ENCODE results near the gene MAP3K9. TPM values are rescaled to one million over a fixed set of nuclear protein-coding genes. Genes with fewer than 3 reads are reported as not detected.

Gene MAP3K9
- polyA plus RNA-seq, 1 donor from 2014 or later, result 10.4 TPM

DNA sequence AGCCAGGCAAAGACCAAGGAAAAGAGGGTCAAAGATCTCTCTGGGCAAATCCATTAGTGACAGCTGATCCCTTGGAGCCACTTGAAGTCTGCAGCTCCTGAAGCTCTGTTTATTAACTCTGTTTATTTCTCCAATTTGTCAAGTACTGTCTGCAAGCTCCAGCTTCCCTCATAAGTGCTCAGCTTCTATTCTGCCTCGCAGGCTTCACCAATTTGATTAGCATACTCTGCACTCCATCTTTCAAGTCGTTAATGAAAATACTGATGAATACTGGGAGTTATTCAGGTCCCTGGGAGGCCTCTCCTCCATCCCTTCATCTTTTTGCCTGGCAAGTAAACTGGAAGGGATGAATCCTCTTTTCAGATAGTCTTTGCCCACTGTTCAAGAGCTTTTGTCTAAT, 113.3 kb downstream of the MAP3K9 start:
- H3K4me2 ChIP-seq (ENCODE audit: low read length), result no peak overlapping the region
- H3K36me3 ChIP-seq (ENCODE audit: insufficient read depth, low read length), result no peaks in the 10 kb centered on the region
- H4K20me1 ChIP-seq (ENCODE audit: insufficient read depth), result no peaks in the 10 kb centered on the region
- no peak overlapping the region for H2AFZ ChIP-seq (ENCODE audit: low read depth, low read length)
- H3K9me2 ChIP-seq (ENCODE audit: insufficient read depth, low read length), result no peaks in the 10 kb centered on the region
- H3F3A ChIP-seq (ENCODE audit: insufficient read depth, low read length, poor library complexity, severe bottlenecking), result no peaks in the 10 kb centered on the region
- no peaks in the 10 kb centered on the region for H3K79me2 ChIP-seq (replicated peaks; ENCODE audit: insufficient read depth, low read length)
- H3K4me3 ChIP-seq (ENCODE audit: low read length), result no peak overlapping the region
- H3K9ac ChIP-seq (ENCODE audit: low read length), result no peak overlapping the region
- TF ChIP-seq REST (IDR thresholded peaks at IDR 0.05; ENCODE audit: borderline replicate concordance) (no peak), EZH2 (IDR thresholded peaks at IDR 0.05; ENCODE audit: borderline replicate concordance, insufficient read depth, low read length, poor library complexity, severe bottlenecking) (no peak), EP300 (conservative IDR thresholded peaks at IDR 0.05; ENCODE audit: poor library complexity, severe bottlenecking) (no peak), TAF1 (IDR thresholded peaks at IDR 0.05; ENCODE audit: low read depth) (no peak), SMC3 (conservative IDR thresholded peaks at IDR 0.05; ENCODE audit: poor library complexity) (no peak), RAD21 (conservative IDR thresholded peaks at IDR 0.05) (no peak), POLR2AphosphoS5 (IDR thresholded peaks at IDR 0.05) (no peak), MXI1 (conservative IDR thresholded peaks at IDR 0.05; ENCODE audit: poor library complexity, severe bottlenecking) (no peak)
- TF ChIP-seq, protein P1, sequence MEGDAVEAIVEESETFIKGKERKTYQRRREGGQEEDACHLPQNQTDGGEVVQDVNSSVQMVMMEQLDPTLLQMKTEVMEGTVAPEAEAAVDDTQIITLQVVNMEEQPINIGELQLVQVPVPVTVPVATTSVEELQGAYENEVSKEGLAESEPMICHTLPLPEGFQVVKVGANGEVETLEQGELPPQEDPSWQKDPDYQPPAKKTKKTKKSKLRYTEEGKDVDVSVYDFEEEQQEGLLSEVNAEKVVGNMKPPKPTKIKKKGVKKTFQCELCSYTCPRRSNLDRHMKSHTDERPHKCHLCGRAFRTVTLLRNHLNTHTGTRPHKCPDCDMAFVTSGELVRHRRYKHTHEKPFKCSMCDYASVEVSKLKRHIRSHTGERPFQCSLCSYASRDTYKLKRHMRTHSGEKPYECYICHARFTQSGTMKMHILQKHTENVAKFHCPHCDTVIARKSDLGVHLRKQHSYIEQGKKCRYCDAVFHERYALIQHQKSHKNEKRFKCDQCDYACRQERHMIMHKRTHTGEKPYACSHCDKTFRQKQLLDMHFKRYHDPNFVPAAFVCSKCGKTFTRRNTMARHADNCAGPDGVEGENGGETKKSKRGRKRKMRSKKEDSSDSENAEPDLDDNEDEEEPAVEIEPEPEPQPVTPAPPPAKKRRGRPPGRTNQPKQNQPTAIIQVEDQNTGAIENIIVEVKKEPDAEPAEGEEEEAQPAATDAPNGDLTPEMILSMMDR (IDR thresholded peaks at IDR 0.05; ENCODE audit: poor library complexity, severe bottlenecking), result no peak
- H3K27ac ChIP-seq (ENCODE audit: low read length), result no peak overlapping the region
- H3K9me3 ChIP-seq (ENCODE audit: low read length), result no peaks in the 10 kb centered on the region
- H3K27me3 ChIP-seq (ENCODE audit: insufficient read depth, low read depth, low read length), result no peaks in the 10 kb centered on the region

DNA sequence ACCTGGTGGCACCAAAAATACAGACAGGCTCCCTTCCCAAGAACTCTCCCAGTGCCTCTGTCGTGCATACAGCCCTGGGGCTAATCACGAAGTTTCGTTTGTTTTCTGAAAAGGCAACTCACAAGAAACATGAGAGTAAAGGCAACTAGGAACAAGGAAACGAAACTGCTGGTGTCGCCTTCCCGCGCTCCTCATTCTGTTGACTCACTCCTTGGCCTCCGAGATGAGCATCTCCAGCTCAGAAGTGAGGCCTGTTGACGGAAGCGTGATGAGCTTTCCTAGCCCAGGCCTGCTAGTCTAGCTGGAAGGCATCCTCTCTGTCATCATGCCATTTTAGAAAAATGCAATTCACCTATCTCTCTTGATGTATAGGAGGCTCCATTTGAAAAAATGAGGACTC, 117.1 kb downstream of the MAP3K9 start:
- Histone ChIP-seq H3K9me2 (ENCODE audit: insufficient read depth, low read length) (no peaks in the 10 kb centered on the region), H3K27ac (ENCODE audit: low read length) (no peak overlapping the region), H3K9ac (ENCODE audit: low read length) (no peak overlapping the region), H3K9me3 (ENCODE audit: low read length) (no peaks in the 10 kb centered on the region), H3F3A (ENCODE audit: insufficient read depth, low read length, poor library complexity, severe bottlenecking) (no peaks in the 10 kb centered on the region), H2AFZ (ENCODE audit: low read depth, low read length) (no peak overlapping the region), H3K4me3 (ENCODE audit: low read length) (no peak overlapping the region), H3K36me3 (ENCODE audit: insufficient read depth, low read length) (no peaks in the 10 kb centered on the region), H3K79me2 (replicated peaks; ENCODE audit: insufficient read depth, low read length) (no peaks in the 10 kb centered on the region), H3K27me3 (ENCODE audit: insufficient read depth, low read depth, low read length) (no peaks in the 10 kb centered on the region), H4K20me1 (ENCODE audit: insufficient read depth) (no peaks in the 10 kb centered on the region), H3K4me2 (ENCODE audit: low read length) (no peak overlapping the region)
- TF ChIP-seq MXI1 (conservative IDR thresholded peaks at IDR 0.05; ENCODE audit: poor library complexity, severe bottlenecking) (no peak), EZH2 (IDR thresholded peaks at IDR 0.05; ENCODE audit: borderline replicate concordance, insufficient read depth, low read length, poor library complexity, severe bottlenecking) (no peak), TAF1 (IDR thresholded peaks at IDR 0.05; ENCODE audit: low read depth) (no peak), EP300 (conservative IDR thresholded peaks at IDR 0.05; ENCODE audit: poor library complexity, severe bottlenecking) (no peak), POLR2AphosphoS5 (IDR thresholded peaks at IDR 0.05) (no peak)
- TF ChIP-seq, protein P1 (IDR thresholded peaks at IDR 0.05; ENCODE audit: poor library complexity, severe bottlenecking), result no peak

All from neural cell (in vitro differentiated cells).